WTC11 (cell line): ENCODE measurements around the gene FAM47E. TPM values are rescaled to one million over a fixed set of nuclear protein-coding genes. Genes with fewer than 3 reads are reported as not detected.

ENCODE experiments used
- ATAC-seq: fragments of 200-7000 bp; cut with Tn5 transposase; 2 replicates; pipeline ENCODE4 v1.10.0; 2021; ENCODE audit warnings: mild to moderate bottlenecking, moderate library complexity
- CTCF ChIA-PET: fragments of 300-600 bp; sonication (Branson Sonifier 250); formaldehyde crosslinking; loops from one replicate; lab custom pipeline; 2021; ENCODE audit warnings: antibody characterized with exemption; lab: Charles Lee
- POLR2A ChIA-PET: fragments of 350-600 bp; sonication (Branson Sonifier 250); formaldehyde crosslinking; loops from one replicate; lab custom pipeline; 2021; ENCODE audit warnings: antibody characterized with exemption; lab: Charles Lee
- DNase-seq: peaks from one replicate; pipeline ENCODE4 v3.0.0; 2021; ENCODE audit warnings: low spot score
- H3K27ac Mint-ChIP-seq: 2 replicates; pipeline ENCODE4 v1.8.0; 2021; ENCODE audit warnings: mixed read lengths
- H3K27me3 Mint-ChIP-seq: 2 replicates; pipeline ENCODE4 v1.8.0; 2021; ENCODE audit warnings: low read depth, mild to moderate bottlenecking, moderate library complexity, mixed read lengths
- H3K36me3 Mint-ChIP-seq: 2 replicates; pipeline ENCODE4 v1.8.0; 2021; ENCODE audit warnings: mixed read lengths
- H3K4me1 Mint-ChIP-seq: 2 replicates; pipeline ENCODE4 v1.8.0; 2022; ENCODE audit warnings: mixed read lengths
- H3K4me3 Mint-ChIP-seq: 2 replicates; pipeline ENCODE4 v1.8.0; 2021; ENCODE audit warnings: mild to moderate bottlenecking, moderate library complexity, mixed read lengths
- H3K9me3 Mint-ChIP-seq: 2 replicates; pipeline ENCODE4 v1.8.0; 2021; ENCODE audit warnings: mixed read lengths
- ETV6 ChIP-seq: sonication (generic); formaldehyde crosslinking; IDR thresholded peaks from 2 replicates; pipeline ENCODE4 v1.8.1; 2022; ENCODE audit warnings: mild to moderate bottlenecking, missing genetic modification reagents
- ZNF317 ChIP-seq: sonication (generic); formaldehyde crosslinking; IDR thresholded peaks from 2 replicates; pipeline ENCODE4 v1.8.1; 2023; ENCODE audit warnings: low read depth, mild to moderate bottlenecking, moderate library complexity, missing genetic modification reagents, borderline replicate concordance
- total RNA-seq: library from RNA; stranded (reverse); gene quantifications from 3 replicates; pipeline ENCODE4 v1.2.3, GENCODE V29; 2021

The FAM47E gene
- total RNA-seq, 1 experiment from 2014 or later = 1.4 TPM

DNA sequence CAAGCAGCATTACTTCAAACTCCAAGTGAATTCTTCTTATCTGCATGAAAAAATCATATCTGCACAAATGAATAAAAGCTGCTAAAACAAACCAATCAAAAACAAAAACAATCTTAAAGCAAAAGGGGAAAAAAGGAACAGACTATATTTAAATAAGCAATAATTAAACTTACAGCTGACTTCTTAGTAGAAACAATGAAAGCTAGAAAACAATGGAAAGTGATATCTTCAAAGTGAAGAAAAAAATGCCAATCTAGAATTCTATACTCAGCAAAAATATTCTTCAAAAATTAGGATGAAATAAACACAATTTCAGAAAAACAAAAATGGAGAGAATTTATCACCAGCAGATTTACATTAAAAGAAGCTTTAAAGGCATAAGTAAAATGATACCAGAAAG, 75.0 kb downstream of the FAM47E start:
- no peaks in the 10 kb centered on the region for H3K4me1 Mint-ChIP-seq
- CTCF ChIA-PET = no interaction called here
- H3K27me3 Mint-ChIP-seq = no peaks in the 10 kb centered on the region; the same call in 1 of the 2 replicates
- DNase-seq = no peak
- peaks cover 30% of the 10 kb centered on the region for H3K9me3 Mint-ChIP-seq
- H3K4me3 Mint-ChIP-seq = no peak overlapping the region
- TF ChIP-seq ETV6 (CRISPR knock-in tag) (no peak), ZNF317 (CRISPR knock-in tag) (peak; percentile 90)
- POLR2A ChIA-PET = no interaction called here
- no peak overlapping the region for H3K27ac Mint-ChIP-seq
- peaks cover 18% of the 10 kb centered on the region for H3K36me3 Mint-ChIP-seq
- no peak for ATAC-seq

Other genes starting within 250 kb of the FAM47E start
- gene CXCL9, start 244.2 kb upstream of the FAM47E start, total RNA-seq = 0.07 TPM in 1 of 3 replicates, not detected in the others
- gene CXCL10, start 228.2 kb upstream of the FAM47E start, total RNA-seq = not detected in 3 replicates
- 0.20 TPM in 1 of 3 replicates, not detected in the others for gene CXCL11, start 215.7 kb upstream of the FAM47E start, total RNA-seq
- gene ART3, start 177.0 kb upstream of the FAM47E start, total RNA-seq = 0.27 to 0.59 TPM in 2 of 3 replicates, not detected in the other
- 76.2 to 84.5 TPM (median 79.3 TPM) in 3 replicates for gene NUP54, start 103.3 kb upstream of the FAM47E start, total RNA-seq
- 38.0 to 42.2 TPM (median 39.9 TPM) in 3 replicates for gene SCARB2, start 37.9 kb upstream of the FAM47E start, total RNA-seq
- 1.4 to 2.6 TPM (median 2.0 TPM) in 3 replicates for gene STBD1, start 55.0 kb downstream of the FAM47E start, total RNA-seq
- gene CCDC158, start 169.4 kb downstream of the FAM47E start, total RNA-seq = 0.05 to 0.15 TPM (median 0.07 TPM) in 3 replicates
- gene SHROOM3, start 183.5 kb downstream of the FAM47E start, total RNA-seq = 52.2 to 71.9 TPM (median 52.6 TPM) in 3 replicates